ENCODE measurements around the gene CHRNB2. TPM values are rescaled to one million over a fixed set of nuclear protein-coding genes. Genes with fewer than 3 reads are reported as not detected.

The CHRNB2 gene
- total and polyA plus RNA-seq, 9 of the 15 experiments (the other 6 are each of a cell fraction or from before 2014, with no cell fraction given) = 0.01 TPM; not detected in 8

- TF ChIP-seq ZC3H11A (IDR thresholded peaks at IDR 0.05; ENCODE audit: low read depth, low read length) = no peak
- TF ChIP-seq MIER1 (IDR thresholded peaks at IDR 0.05; ENCODE audit: low read depth) = peak; percentile 91
- TF ChIP-seq ZFPM2 (CRISPR knock-in tag; IDR thresholded peaks at IDR 0.05) = no peak
- no peak for TF ChIP-seq ZNF197 (CRISPR knock-in tag; IDR thresholded peaks at IDR 0.05; ENCODE audit: low read depth)
- no peak for TF ChIP-seq HNRNPUL1 (IDR thresholded peaks at IDR 0.05; ENCODE audit: low read length)
- TF ChIP-seq GMEB1 (CRISPR knock-in tag; IDR thresholded peaks at IDR 0.05) = no peak
- TF ChIP-seq ZNF311 (CRISPR knock-in tag; IDR thresholded peaks at IDR 0.05) = no peak
- no peak for TF ChIP-seq EP300 (IDR thresholded peaks at IDR 0.05; ENCODE audit: low read length)
- TF ChIP-seq ZNF395 (CRISPR knock-in tag; IDR thresholded peaks at IDR 0.05) = peak; percentile 55; the same call in 1 of the 2 replicates
- TF ChIP-seq RBFOX2 (IDR thresholded peaks at IDR 0.05; ENCODE audit: low read depth, low read length) = no peak
- no peak for TF ChIP-seq NR2F6 (CRISPR knock-in tag; IDR thresholded peaks at IDR 0.05)
- TF ChIP-seq SMARCC2 (IDR thresholded peaks at IDR 0.05; ENCODE audit: low read depth) = no peak
- TF ChIP-seq SNIP1 (IDR thresholded peaks at IDR 0.05; ENCODE audit: low read depth) = no peak
- TF ChIP-seq POLR2G (IDR thresholded peaks at IDR 0.05; ENCODE audit: low read depth, low read length) = no peak
- no peak for TF ChIP-seq KDM5B (IDR thresholded peaks at IDR 0.05; ENCODE audit: insufficient replicate concordance, low read depth, low read length)
- no peak for TF ChIP-seq GABPB2 (CRISPR knock-in tag; conservative IDR thresholded peaks at IDR 0.05)
- TF ChIP-seq SREBF1 (IDR thresholded peaks at IDR 0.05; ENCODE audit: borderline replicate concordance, low read depth, low read length) = no peak
- no peak for TF ChIP-seq HDAC8 (tag; IDR thresholded peaks at IDR 0.05)
- TF ChIP-seq ELK1 (CRISPR knock-in tag; IDR thresholded peaks at IDR 0.05) = no peak
- no peak for TF ChIP-seq KLF13 (tag; IDR thresholded peaks at IDR 0.05; ENCODE audit: borderline replicate concordance, low read depth)
- no peak for TF ChIP-seq XRCC4 (IDR thresholded peaks at IDR 0.05; ENCODE audit: extremely low read depth, insufficient read depth, insufficient read length)
- peak; percentile 93 for TF ChIP-seq NR3C1 (CRISPR knock-in tag; IDR thresholded peaks at IDR 0.05)
- 0 out of 2 replicates have a peak, but pooled peaks have one; percentile 34 for TF ChIP-seq ETV5 (CRISPR knock-in tag; IDR thresholded peaks at IDR 0.05; ENCODE audit: low read depth)
- no peak for TF ChIP-seq ZNF253 (CRISPR knock-in tag; conservative IDR thresholded peaks at IDR 0.05)
- no peak for TF ChIP-seq LARP7 (IDR thresholded peaks at IDR 0.05)
- no peak for TF ChIP-seq FOSL1 (tag; conservative IDR thresholded peaks at IDR 0.05)
These were observed at the start of gene CHRNB2 (continued) for GRCh38 chr1:154567386-154568156.
